Right ventricle myocardium superior (tissue), 1 donor: ENCODE measurements around the gene CD300A. TPM values are rescaled to one million over a fixed set of nuclear protein-coding genes. Genes with fewer than 3 reads are reported as not detected.
A peak's percentile ranks its signal among the peaks of the same experiment; 100 is the strongest.

ENCODE experiments used
- ATAC-seq: fragments of 200-7000 bp; cut with Tn5 transposase; one replicate; pipeline ENCODE4 v1.9.1; 2020; ENCODE audit warnings: mild to moderate bottlenecking; ENCODE audit not compliant: poor library complexity
- DNase-seq: peaks from one replicate; pipeline ENCODE4 v3.0.0-alpha.2; 2020
- intact Hi-C: fragments of 100-400 bp; cut with DNase I; formaldehyde crosslinking; loops from one replicate; pipeline ENCODE4 v1.11.2; 2022
- long read RNA-seq: library from polyadenylated mRNA; unstranded; transcript quantifications from one replicate; pipeline ENCODE4 v2.0.0, GENCODE V29; 2021
- total RNA-seq: library from RNA; stranded (reverse); fragmentation: NEBNext Ultra II Directional; extraction: Animal tissue kit (Norgen Biotek cat#: 25700); gene quantifications from one replicate; pipeline ENCODE4 v1.2.1, GENCODE V29; 2021
- donor health status: DM: no; HTN: yes; CAD: no; lungs with severe emphysema.

CD300A gene
- total RNA-seq: 1.7 TPM
- long read RNA-seq, partial matches to known transcripts: 0 of 1 reads
- long read RNA-seq, other reads (novel, unspliced or antisense): 0 of 1 reads

DNA sequence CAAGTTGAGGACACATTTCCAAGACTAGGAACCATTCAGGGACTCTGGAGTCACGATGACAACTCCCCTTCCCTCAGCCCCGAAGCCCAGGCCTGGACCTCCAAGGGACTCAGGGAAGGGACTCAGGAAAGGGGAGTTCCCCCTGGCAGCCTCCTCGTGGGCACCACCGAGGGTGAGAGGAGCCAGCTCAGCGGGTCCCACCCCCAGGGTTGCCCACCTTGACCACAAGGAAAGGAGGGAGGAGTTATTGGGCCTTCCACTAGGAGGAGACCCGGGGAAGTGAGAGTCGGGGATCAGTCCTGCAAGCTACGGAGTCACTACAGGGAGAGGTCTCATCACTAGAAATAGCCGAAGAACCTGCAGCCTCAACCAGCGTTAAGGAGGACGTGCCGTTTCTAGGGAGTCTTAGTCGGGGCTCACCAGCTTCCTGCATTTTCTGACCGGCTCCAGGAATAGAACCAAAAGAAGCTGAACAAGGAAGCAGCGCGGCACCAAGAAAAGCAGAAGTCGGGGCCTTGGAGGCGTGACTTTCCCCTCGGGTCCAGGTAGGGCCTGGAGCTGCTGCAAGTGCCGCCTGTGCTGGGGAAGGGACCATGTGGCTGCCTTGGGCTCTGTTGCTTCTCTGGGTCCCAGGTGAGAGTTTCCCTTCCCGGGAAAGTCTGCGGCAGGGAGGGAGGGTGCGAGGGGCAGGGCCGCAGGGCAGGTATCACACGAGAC is at the start of gene CD300A:
Gene CD300A, plus strand, starts transcription at position 524 of the 717 bp plus-strand sequence. Its CDS starts 70 bp downstream, at position 594.
- DNase-seq: peak; percentile 80
- intact Hi-C loops: no loop called here
- peak; percentile 40 for ATAC-seq

DNA sequence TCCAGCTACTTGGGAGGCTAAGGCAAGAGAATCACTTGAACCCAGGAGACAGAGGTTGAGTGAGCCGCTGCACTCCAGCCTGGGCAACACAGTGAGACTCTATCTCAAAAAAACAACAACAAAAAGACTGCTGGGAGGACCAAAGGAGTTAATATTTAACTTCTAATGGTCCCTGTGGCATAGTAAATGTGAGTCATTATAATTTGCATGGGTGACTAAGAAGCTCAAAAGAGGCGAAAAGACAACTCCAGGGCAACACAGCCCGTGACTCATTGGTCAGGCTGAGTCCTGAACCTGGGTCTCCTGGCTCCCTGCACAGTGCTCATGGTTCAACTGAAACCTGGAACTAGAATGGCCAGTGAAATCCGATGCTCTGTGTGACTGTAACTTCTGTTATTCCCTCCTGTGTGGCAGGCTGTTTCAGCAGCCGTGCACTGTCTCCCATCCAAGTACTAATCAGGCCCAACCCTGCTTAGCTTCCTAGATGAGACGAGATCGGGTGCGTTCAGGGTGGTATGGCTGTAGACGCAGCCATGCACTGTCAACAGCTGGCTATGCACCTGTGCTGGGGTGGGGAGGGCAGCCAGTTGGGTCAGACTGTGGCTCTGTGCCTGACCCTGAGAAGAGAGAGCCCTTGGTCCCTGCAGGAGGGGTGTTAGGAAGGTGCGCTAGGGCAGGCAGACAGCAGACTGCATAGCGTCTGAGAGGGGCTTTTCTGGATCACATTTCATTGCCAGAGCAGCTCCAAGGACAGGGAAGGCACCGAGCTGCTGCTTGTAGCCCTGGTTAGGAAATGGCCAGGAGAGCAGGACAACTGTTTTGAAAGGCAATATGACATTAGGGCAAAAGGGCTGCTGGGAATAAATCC is 49.0 kb upstream of the CD300A start:
- ATAC-seq (peak; percentile 31), DNase-seq (peak; percentile 25)
- intact Hi-C loops: no loop called here

DNA sequence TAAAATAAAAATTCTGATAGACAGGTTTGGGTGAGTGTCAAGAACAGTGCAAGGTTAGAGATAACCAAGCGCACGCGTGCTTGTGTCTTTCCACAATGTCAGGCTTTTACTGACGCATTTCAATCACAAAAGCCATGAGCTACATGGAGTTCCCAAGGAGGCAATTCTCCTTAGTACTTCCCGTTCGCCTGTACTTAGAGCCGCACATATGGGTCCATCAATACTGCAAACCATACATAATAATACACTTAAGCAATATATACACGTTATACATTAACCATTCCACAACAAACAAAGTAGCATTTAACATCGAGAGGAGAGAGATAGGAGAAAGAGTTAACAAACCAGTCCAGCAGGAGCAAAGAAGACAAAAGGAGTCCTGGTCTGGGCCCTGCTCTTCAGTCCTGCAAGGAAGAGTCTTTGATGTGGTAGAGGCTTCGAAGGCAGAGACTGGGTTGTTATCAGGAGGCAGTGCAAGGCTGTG is 46.5 kb upstream of the CD300A start:
- ATAC-seq: no peak
- intact Hi-C loops: no loop called here
- no peak for DNase-seq

DNA sequence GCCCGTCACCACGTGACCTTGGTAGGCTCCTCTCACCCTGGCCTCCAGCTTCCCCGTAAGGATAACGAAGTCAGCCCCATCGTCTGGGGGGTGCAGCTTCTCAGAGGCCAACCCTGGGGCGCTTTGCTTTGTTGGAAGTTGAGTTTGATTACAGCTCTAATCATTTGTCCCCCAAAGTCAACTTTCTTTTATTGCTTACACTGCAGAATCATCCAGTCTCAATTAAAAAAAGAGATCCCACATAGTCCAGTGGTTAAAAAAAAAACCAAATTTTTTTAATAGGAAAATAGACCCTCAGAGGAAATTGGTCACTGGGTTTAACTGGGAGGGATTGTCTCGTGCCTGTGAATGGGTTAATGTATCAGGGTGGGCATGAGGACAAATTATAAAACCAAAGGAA is 42.3 kb upstream of the CD300A start:
- intact Hi-C loops: no loop called here
- no peak for ATAC-seq

DNA sequence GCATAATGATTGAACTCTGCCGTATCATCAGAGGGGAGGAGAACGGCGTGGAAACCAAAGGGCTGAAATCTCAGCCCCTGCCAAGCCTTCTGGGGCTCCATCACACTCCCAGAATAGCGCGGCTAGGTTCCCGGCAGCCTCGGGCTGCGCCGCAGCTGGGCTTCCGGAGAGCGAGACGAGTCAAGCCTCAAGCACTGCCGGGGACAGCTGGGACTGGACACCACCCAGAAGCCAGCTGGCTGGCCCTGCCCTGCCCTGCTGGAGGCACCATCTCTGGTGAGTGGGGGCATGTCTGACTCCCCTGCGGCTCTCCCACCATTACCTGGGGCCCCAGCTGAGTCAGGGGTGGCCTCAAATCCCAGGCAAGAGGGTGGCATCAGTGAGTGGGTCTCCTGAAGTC is 41.8 kb upstream of the CD300A start:
- DNase-seq (peak; percentile 72), ATAC-seq (peak; percentile 84)
- intact Hi-C loops: no loop called here

More for the DNA sequence above, 42.3 kb upstream of the CD300A start:
- no peak for DNase-seq

DNA sequence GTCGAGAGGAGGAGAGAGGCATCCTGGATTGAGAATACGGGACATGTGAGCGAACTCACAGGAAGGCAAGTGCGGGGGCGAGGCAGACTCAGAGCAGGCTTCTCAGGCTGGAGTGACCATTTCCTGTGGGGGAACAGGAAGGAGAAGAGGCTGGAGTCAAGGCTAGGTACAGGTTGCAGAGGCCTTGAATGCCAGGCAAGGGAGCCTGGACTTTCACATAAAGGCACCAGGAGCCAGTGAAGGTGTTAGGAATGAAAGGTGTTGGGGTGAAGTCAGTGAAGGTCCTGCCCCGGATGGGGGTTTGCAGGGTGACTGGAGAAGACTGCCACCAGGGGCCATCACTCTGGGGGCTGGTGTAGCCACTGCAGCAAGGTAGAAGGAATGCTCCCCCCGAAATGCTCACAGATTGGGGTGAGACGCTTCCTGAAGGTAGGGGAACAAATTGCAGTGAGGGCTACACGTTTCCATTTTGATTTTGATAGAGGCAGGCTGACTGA is 39.8 kb upstream of the CD300A start:
- intact Hi-C loops: no loop called here
- peak; percentile 5 for DNase-seq
- no peak for ATAC-seq

DNA sequence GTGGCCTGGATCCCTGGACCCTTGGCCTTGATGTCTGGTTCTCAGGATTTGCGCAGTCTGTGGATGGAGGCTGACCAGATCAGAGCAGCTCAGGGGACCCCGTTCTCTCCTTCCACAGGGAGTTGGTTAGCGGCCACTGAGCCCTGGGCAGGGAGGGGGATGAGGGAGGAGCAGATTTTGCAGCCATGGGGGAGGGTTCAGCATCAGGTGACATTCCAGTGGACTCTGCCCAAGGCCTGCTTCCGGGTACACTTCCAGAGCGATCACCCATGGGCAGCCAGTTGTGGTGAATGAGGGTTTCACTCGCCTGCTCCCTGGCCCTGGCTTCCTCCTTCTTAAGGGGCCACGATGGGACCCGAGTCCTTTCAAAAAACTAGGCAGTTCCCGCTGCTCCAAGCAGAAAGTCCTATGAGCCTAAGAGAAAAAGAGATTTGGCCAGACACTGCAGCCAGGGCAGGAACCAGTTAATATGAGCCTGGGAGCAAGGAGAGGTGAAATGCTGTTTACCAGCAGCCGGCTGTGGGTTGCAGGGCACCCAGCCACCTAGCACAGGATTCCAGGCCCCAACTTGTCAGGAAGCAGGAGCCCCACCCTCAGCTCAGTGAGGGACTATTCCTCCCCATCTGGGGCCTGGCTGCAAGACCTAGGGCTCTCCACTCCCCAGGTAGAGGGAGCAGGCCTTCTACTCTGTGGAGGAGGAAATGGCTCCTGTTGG is 39.2 kb upstream of the CD300A start:
- ATAC-seq (peak; percentile 34), DNase-seq (no peak)
- intact Hi-C loops: no loop called here

DNA sequence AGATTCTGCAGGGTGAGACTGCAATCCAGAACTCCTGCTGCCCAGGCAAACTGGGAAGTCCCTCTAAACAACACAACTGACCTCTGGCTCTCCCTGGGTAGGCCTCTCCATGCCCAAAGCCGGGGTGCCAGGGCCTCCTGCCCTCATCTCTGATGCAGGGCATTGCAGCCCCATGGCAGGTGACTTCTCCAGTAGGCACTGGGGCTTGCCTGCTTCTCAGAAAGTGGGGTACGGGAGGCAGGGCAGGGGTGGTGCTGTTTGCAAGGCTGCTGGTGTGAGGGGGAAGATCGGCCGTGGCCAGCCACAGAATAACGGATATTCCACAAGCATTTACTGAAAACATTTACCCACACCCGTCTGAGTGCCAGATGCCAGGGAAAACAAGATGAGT is 38.7 kb upstream of the CD300A start:
- ATAC-seq (no peak), DNase-seq (no peak)
- intact Hi-C loops: no loop called here

DNA sequence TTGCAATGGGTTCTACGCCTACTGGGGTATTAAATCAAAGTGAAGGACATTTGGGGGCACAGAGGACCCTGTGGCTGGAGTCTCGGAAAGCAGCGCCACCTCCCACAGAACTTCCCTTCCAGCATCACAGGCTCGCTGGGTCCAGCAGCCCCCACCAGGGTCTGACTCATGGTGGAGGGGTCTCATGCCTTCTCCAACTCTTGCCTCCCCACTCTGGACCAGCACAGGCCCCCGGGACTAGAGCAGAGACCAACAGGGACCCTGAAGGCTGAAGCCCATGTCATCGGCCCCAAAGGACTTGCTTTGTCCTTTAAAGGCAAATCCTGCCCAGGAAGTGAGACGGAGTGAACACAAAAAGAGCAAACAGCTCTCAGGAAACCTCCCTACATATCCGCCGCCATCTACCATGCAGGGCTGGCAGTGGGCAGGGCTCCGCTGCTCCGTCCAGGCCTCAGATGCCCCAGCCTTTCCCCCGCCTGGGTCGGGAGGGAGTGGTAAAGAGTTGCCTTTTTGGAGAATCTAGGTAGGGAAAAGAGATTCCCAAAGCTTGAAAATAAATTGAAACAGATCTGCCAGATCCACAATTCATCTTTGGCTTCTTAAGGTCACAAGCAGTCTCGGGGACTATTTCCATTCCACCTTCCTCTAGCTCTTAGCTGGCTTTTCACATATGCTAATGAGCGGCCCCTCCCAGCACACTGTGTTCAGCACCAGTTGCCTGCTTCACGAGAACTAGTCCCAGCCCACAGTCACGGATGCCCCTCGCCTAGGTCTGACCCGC is 36.6 kb upstream of the CD300A start:
- ATAC-seq (peak; percentile 43), DNase-seq (no peak)
- intact Hi-C loops: no loop called here

DNA sequence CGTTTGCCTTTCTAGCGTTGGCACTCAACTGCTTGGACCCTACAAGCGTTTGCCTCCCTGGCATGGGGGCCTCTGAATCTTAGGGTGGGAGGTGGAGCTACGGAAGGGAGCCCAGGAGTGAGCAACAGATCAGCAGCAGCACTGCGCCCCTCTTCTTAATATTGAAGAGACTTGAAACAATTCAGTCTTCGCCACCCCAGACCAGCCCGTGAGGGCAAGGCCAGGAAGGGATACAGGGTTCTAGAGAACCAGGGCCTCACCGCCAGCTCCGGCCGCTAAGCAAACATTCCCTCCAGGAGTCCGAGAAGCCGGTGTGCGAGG is 36.1 kb upstream of the CD300A start:
- intact Hi-C loops: no loop called here
- no peak for DNase-seq

DNA sequence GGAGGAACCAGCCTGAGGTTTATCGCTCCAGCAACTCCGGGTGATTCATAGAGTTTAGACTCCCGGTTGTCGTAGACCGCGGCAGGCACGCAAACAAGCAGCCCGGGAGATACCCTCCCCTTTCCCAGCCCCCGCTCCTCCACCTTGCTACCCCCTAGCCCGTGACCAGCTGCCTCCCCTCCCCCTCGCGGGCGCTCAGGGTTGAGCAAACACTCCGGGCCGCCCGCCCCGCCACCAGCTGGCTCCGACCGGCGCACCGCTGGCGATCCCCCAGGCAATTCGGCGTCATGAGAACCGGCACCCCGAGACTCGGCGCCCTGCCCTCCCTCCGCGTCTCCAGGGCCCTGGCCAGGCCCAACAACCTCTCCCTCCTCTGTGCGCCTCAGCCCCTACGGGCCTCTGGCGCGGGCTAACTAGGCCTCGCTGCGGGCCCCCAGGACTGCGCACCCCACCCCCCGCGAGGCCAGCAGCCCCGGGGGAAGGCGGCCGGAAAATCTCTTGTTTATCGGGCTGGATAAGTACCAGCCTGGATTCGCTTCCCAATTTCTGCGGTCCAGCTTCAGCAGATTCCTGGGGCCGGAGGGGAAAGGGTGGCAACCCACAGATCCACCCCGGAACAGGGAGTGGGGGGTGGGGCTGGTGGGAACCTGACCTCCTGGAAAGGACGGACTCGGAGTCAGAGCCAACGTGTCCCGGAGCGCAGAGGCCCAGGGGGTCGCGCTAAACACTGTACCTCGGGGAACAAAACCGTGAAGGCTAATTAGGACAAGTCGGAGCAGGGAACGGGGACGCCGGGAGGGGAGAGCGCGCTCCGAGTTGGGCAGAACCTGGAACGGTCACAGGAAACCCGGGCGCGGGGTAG is 35.5 kb upstream of the CD300A start:
- peak; percentile 88 for DNase-seq
- ATAC-seq: peak; percentile 76
- intact Hi-C loops: no loop called here

More for the DNA sequence above, 36.1 kb upstream of the CD300A start:
- ATAC-seq: no peak

DNA sequence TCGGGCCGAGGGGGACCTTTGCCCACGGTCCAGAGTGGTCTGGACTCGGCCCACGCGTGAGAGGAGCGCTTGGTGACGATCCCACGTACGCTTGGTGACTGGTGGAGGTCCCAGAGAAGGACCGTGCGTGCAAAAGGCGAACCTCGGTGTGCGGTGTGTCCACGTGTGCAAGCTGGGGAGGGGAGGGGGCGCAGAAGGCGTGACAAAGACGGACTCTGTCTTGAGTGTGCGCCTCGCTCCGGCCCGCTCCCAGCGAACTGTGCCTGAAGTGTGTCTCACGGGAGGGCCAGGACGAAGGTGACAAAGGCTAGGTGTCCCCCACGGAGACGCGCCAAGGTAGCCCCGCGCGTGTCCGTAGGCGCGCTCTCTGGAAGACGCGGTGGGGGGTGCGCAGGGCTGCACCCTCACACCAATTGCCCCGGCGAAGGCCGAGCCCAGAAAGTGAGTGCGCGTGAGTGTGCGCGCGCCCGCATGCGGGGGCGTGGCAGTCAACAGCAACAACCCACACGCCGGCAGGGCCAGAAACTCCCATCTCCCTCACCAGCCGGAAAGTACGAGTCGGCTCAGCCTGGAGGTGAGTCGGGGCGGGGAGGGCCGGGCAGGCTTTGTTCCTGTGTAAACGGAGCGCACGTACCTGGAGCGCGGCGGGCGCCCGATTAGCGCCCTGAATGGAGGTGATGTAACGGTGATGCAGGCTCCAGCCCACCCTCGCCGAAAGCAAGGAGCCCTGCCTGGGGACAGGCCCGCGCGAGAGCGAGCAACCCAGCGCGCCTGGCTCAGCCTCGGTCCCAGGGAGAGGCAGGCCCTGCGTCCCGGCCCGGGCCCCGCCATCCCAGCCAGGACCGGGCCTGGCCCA is 34.6 kb upstream of the CD300A start, which contains the start of gene GPRC5C:
Gene GPRC5C, plus strand, starts transcription at position 521 of the 856 bp plus-strand sequence. CDS start 7,689 bp downstream, outside the sequence.
- DNase-seq: peak; percentile 84
- intact Hi-C loops: no loop called here
- ATAC-seq: peak; percentile 73

DNA sequence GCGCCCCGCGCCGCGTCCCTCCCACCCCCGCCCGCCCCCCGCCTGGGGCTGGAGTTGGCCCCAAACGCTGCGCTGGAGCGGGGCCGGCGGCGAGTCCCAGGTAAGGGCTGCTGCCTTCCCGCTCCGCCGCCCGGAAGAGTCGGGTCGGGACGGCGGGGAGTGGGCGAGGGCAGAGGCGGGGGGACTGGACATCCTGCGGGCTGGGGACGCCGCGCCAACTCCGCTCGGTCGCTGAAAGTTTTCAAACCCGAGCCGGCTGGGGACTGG is 34.1 kb upstream of the CD300A start:
- DNase-seq: no peak
- ATAC-seq: no peak
- intact Hi-C loops: no loop called here

DNA sequence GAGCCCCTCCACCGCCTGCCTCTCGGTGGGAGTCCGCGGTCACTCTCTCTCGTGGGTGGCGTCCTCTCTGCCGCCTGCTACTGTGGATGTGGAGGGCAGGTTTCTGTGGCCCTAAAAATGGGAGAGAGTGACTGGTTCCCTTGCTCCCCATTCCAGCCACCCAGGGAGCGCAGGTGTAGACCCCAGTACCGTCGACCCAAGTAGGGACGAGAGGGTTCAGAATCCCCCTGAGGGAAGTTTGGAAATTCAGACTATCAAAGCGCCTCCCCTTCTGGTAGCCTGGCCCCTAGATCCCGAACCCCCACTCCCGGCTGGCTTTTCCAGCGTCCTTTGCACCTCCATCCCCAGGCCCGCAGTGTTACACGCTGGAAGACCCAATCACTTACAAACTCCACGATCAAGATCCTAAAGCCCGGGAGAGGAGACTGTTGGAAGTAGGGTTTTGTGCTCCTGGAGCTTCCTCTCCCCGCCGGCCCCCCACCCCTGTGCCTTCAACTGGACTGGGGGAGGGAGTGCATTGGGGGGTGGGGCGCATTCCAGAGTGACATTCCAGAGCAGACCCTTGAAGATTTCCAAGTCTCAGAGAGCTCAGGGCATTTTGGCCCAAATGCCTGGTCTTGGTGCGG is 33.6 kb upstream of the CD300A start:
- intact Hi-C loops: no loop called here
- ATAC-seq: no peak
- no peak for DNase-seq

DNA sequence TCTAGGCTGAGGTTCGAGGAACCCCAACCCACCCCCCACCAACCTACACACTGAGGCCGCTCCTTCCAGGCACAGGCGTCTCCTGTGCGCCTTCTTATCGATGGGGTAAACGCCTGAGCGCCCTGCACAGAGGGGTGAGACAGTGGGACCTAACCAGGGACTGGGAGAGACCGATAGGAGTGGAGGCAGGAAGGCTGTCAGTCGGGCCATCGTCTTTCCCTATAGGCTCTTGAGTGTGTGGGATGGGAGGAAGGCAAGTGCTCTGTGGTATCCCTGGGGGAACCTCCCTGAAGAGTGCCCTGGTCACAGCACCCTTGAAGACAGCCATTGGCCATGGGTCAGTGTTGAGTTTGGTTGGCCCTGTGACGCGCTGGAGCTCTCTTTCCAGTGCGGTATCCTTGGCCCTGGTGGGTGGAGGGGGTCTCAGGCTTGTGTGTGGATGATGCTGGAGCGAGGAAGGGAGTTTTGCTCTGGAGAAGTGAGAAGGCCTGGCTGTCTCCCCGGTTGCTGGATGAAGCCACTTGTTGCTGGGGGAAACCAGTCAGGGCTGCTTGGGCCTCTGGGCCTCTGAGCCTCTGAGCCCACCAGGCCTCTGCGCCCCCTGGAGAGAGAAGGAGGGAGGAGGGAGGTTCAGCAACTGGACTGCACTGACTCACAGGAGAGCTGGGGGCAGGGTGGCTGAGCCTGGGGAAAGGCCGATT is 32.9 kb upstream of the CD300A start:
- intact Hi-C loops: no loop called here
- DNase-seq: no peak
- ATAC-seq: no peak
